Smooth muscle cell (in vitro differentiated cells): ENCODE measurements around the gene RASL11B. TPM values are rescaled to one million over a fixed set of nuclear protein-coding genes. Genes with fewer than 3 reads are reported as not detected.

Experiments used
- DNase-seq: peaks from one replicate; lab custom pipeline; 2025; ENCODE audit not compliant: unreplicated experiment; lab: John Stamatoyannopoulos, UW
- H2AFZ ChIP-seq: fragments of 200-600 bp; sonication (generic); 2 replicates; pipeline ENCODE4 v1.6.0; 2016; ENCODE audit warnings: antibody characterized with exemption, low read depth, mild to moderate bottlenecking
- H3F3A ChIP-seq: fragments of 200-600 bp; sonication (generic); 2 replicates; pipeline ENCODE4 v1.6.0; 2017; ENCODE audit warnings: antibody characterized with exemption, low read depth
- H3K27ac ChIP-seq: fragments of 200-600 bp; sonication (generic); 2 replicates; pipeline ENCODE4 v1.5.1; 2016; ENCODE audit warnings: low read depth, mild to moderate bottlenecking
- H3K27me3 ChIP-seq: fragments of 200-600 bp; sonication (generic); 2 replicates; pipeline ENCODE4 v1.6.1; 2016; ENCODE audit warnings: low read depth, mild to moderate bottlenecking
- H3K36me3 ChIP-seq: fragments of 200-600 bp; sonication (generic); 2 replicates; pipeline ENCODE4 v1.5.1; 2016; ENCODE audit warnings: low read depth
- H3K4me1 ChIP-seq: fragments of 200-600 bp; sonication (generic); 2 replicates; pipeline ENCODE4 v1.5.1; 2016; ENCODE audit warnings: low read depth
- H3K4me2 ChIP-seq: fragments of 200-600 bp; sonication (generic); 2 replicates; pipeline ENCODE4 v1.6.0; 2016; ENCODE audit warnings: mild to moderate bottlenecking
- H3K4me3 ChIP-seq: fragments of 200-600 bp; sonication (generic); 2 replicates; pipeline ENCODE4 v1.5.1; 2016; ENCODE audit warnings: mild to moderate bottlenecking
- H3K79me2 ChIP-seq: fragments of 200-600 bp; sonication (generic); 2 replicates; pipeline ENCODE4 v1.6.0; 2016; ENCODE audit warnings: low read depth, mild to moderate bottlenecking
- H3K9ac ChIP-seq: fragments of 200-600 bp; sonication (generic); 2 replicates; pipeline ENCODE4 v1.6.0; 2016; ENCODE audit warnings: low read depth
- H3K9me3 ChIP-seq: fragments of 200-600 bp; sonication (generic); replicated peaks from 2 replicates; pipeline ENCODE4 v1.5.1; 2016; ENCODE audit warnings: low read depth
- H4K20me1 ChIP-seq: fragments of 200-600 bp; sonication (generic); 2 replicates; pipeline ENCODE4 v1.6.0; 2016; ENCODE audit warnings: low read depth
- WGBS: methylation state at CpG from one replicate; pipeline ENCODE4 v1.1.7; 2016; ENCODE audit warnings: low lambda C conversion rate; 5-methylcytosine and 5-hydroxymethylcytosine counted together
- polyA plus RNA-seq: library from polyadenylated mRNA; unstranded; fragments of >200 nt; fragmentation: Nextera tagmentation; extraction: Ambion mirVana; gene quantifications from 2 replicates; pipeline ENCODE4 v1.2.1, GENCODE V29; 2016
- total RNA-seq: library from RNA; depleted of rRNA; stranded (reverse); fragments of >200 nt; gene quantifications from 2 replicates; pipeline ENCODE4 v1.2.3, GENCODE V29; 2014
- TF ChIP-seq, protein P1 (sequence below): fragments of 200-600 bp; sonication (generic); IDR thresholded peaks from 2 replicates; pipeline ENCODE4 v1.5.1; 2017; ENCODE audit warnings: borderline replicate concordance, mild to moderate bottlenecking, antibody characterized with exemption; ENCODE audit not compliant: insufficient read depth, poor library complexity, severe bottlenecking

Gene RASL11B, protein sequence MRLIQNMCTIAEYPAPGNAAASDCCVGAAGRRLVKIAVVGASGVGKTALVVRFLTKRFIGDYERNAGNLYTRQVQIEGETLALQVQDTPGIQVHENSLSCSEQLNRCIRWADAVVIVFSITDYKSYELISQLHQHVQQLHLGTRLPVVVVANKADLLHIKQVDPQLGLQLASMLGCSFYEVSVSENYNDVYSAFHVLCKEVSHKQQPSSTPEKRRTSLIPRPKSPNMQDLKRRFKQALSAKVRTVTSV
- total RNA-seq: 42.9 and 47.0 TPM in 2 replicates
- 44.3 and 59.6 TPM in 2 replicates for polyA plus RNA-seq

DNA sequence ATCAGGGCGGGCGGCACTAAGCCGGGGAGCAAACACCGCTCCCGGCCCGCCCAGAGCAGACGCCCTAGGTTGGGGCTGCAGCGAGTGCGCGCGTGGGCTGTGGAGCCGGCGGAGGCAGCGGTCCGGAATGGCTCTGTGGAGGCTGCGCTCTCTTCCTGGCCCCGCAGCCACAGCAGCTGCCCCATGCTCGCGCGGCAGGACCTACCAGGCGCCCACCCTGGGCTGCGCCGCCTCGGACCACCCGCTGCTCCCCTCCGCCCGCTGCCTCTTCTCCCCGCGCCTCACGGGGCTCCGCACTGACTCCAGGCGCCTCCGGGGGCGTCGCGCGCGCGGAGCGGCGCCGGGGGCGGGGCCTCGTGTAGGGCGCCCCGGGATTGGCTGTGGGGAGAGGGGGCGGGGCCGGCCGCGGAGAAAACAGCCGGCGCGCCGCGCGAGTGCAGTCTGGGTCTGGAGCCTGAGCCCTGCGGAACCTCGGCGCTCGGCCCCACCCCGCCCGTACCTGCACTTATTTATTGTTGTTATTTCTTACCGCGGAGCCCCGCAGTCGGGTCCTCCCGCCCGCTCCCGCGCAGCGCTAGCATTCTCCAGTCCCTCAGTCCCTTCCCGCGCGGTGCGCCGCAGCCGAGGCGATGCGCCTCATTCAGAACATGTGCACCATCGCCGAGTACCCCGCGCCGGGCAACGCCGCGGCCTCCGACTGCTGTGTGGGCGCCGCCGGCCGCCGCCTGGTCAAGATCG is at the start of gene RASL11B:
Gene RASL11B (plus strand): TSS at position 439 of the 738 bp plus-strand sequence. CDS start 191 bp downstream, at position 630.
- peak within 1 kb of the TSS; percentile 80 for H3K9ac ChIP-seq
- peaks cover 10% of the 10 kb centered on the region for H3F3A ChIP-seq
- peak; percentile 48 for DNase-seq
- H3K4me2 ChIP-seq: peak within 1 kb of the TSS; percentile 97
- TF ChIP-seq, protein P1, sequence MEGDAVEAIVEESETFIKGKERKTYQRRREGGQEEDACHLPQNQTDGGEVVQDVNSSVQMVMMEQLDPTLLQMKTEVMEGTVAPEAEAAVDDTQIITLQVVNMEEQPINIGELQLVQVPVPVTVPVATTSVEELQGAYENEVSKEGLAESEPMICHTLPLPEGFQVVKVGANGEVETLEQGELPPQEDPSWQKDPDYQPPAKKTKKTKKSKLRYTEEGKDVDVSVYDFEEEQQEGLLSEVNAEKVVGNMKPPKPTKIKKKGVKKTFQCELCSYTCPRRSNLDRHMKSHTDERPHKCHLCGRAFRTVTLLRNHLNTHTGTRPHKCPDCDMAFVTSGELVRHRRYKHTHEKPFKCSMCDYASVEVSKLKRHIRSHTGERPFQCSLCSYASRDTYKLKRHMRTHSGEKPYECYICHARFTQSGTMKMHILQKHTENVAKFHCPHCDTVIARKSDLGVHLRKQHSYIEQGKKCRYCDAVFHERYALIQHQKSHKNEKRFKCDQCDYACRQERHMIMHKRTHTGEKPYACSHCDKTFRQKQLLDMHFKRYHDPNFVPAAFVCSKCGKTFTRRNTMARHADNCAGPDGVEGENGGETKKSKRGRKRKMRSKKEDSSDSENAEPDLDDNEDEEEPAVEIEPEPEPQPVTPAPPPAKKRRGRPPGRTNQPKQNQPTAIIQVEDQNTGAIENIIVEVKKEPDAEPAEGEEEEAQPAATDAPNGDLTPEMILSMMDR: no peak
- H2AFZ ChIP-seq: peak within 1 kb of the TSS; percentile 84
- peaks cover 26% of the 10 kb centered on the region for H4K20me1 ChIP-seq
- peaks cover 17% of the 10 kb centered on the region for H3K4me1 ChIP-seq
- peaks cover 24% of the 10 kb centered on the region for H3K79me2 ChIP-seq
- no peaks in the 10 kb centered on the region for H3K27me3 ChIP-seq
- peaks cover 5% of the 10 kb centered on the region for H3K9me3 ChIP-seq
- under 1% methylated on average over 59 of the region's 94 CpGs for WGBS
- no peaks in the 10 kb centered on the region for H3K36me3 ChIP-seq
- H3K27ac ChIP-seq: peak within 1 kb of the TSS; percentile 66
- H3K4me3 ChIP-seq: peak within 1 kb of the TSS; percentile 86

DNA sequence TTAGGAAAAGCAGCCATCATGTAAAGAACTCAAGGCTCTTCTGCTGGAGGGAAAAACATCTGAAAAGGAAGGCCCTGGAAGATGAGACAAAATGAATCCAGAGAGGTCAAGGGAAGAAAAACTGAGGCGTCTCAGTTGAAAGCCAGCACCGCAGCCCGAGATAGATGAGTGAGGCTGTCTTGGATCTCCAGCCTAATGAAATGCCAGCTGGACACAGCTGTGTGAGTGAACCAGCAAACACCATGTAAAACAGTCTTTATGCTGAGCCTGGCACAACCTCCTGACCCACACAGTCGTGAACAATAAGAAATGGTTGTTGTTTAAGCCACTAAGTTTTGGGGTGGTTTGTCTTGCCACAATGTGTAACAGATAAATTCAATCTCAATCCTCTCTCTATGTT is 48.6 kb upstream of the RASL11B start:
- Histone ChIP-seq H3K4me3 (no peak overlapping the region), H3K9ac (no peak overlapping the region), H2AFZ (no peak overlapping the region), H3F3A (no peaks in the 10 kb centered on the region), H3K27ac (no peak overlapping the region), H3K27me3 (no peaks in the 10 kb centered on the region), H3K9me3 (no peaks in the 10 kb centered on the region), H3K4me1 (no peaks in the 10 kb centered on the region), H3K36me3 (no peaks in the 10 kb centered on the region), H4K20me1 (no peaks in the 10 kb centered on the region), H3K79me2 (no peaks in the 10 kb centered on the region), H3K4me2 (no peak overlapping the region)
- WGBS: 94% methylated on average over 4 of the region's 4 CpGs
- TF ChIP-seq, protein P1: no peak
- no peak for DNase-seq

DNA sequence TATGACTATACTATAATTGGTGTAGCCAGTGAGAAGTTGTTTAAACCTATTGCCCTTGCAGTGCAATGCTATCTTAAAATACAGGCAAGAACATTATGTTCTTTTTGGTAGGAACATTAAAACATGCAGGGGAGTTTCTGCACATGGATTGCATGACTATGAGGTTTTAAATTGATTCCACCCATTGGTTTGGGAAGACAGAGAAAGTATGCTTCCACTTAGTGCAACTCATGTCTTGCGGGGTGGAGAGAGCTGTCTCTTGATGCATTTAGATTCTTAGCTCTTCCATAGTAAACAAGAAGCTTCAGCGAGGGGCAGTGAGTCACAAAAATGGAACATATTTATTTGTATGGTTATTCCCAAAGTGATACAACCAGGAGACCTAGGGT is 39.5 kb upstream of the RASL11B start:
- Histone ChIP-seq H3F3A (peaks cover 4% of the 10 kb centered on the region), H3K4me1 (no peaks in the 10 kb centered on the region), H3K4me2 (peak overlapping the region; percentile 45), H3K9me3 (no peaks in the 10 kb centered on the region), H2AFZ (no peak overlapping the region), H3K27ac (peak overlapping the region; percentile 83), H3K4me3 (no peak overlapping the region), H3K27me3 (no peaks in the 10 kb centered on the region), H3K79me2 (no peaks in the 10 kb centered on the region), H4K20me1 (no peaks in the 10 kb centered on the region), H3K36me3 (no peaks in the 10 kb centered on the region), H3K9ac (no peak overlapping the region)
- TF ChIP-seq, protein P1: no peak
- 60% methylated on average over 2 of the region's 2 CpGs for WGBS
- DNase-seq: no peak
